ENCODE data around the gene GADL1.
A peak's percentile ranks its signal among the peaks of the same experiment; 100 is the strongest.

GADL1 gene

GRCh38 chr3:30793740-30794139 lies 100.7 kb downstream of the GADL1 start:
- in situ Hi-C loops (cut with HindIII; ENCODE audit: low sequenced_read_pairs), result no loop called here
- TF ChIP-seq, protein P1, sequence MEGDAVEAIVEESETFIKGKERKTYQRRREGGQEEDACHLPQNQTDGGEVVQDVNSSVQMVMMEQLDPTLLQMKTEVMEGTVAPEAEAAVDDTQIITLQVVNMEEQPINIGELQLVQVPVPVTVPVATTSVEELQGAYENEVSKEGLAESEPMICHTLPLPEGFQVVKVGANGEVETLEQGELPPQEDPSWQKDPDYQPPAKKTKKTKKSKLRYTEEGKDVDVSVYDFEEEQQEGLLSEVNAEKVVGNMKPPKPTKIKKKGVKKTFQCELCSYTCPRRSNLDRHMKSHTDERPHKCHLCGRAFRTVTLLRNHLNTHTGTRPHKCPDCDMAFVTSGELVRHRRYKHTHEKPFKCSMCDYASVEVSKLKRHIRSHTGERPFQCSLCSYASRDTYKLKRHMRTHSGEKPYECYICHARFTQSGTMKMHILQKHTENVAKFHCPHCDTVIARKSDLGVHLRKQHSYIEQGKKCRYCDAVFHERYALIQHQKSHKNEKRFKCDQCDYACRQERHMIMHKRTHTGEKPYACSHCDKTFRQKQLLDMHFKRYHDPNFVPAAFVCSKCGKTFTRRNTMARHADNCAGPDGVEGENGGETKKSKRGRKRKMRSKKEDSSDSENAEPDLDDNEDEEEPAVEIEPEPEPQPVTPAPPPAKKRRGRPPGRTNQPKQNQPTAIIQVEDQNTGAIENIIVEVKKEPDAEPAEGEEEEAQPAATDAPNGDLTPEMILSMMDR (IDR thresholded peaks at IDR 0.05; ENCODE audit: low read depth, low read length), result no peak
- H3K4me3 ChIP-seq (ENCODE audit: low read depth, low read length), result no peak overlapping the region
- no peak for DNase-seq (ENCODE audit: low read depth, low spot score)

DNA sequence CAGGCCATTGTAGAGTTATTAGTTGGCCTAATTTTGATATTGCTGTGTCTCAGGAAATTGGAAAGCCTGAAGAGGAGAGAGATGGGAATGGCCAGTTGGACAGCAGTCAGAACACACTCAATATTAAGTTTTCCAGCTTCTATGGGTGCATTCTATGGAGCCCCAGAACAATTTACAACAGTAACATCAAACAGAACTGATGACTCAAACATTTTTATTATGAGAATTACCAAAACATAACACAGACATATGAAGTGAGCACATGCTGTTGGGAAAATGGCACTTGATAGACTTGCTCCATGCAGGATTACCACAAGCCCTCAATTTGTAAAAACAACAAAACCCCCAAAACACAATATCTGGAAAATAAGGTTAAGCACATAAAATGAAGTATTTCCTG lies 104.3 kb downstream of the GADL1 start:
- no peak overlapping the region for H3K4me3 ChIP-seq (ENCODE audit: low read depth, low read length)
- in situ Hi-C loops (cut with HindIII; ENCODE audit: low sequenced_read_pairs), result no loop called here
- DNase-seq (ENCODE audit: low read depth, low spot score), result no peak
- TF ChIP-seq, protein P1 (IDR thresholded peaks at IDR 0.05; ENCODE audit: low read depth, low read length), result no peak

DNA sequence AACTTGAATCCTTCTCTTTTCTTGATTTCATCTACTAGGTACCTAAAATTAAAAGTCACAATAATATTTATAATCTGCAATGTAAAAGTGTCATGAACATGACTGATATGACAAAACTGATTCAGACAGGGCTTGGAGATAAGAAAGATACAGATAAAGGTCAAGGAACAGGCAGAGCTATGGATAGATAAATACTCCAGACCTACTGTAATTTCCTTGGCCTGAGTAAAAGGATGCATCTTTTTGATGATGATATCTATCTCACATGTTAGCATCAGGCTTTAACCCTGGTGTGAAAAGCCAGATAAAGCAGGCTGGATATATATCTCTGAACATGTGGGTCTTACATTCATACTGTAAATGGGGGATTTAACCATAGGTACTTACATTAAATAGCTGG lies 108.1 kb downstream of the GADL1 start:
- TF ChIP-seq, protein P1 (IDR thresholded peaks at IDR 0.05; ENCODE audit: low read depth, low read length), result no peak
- in situ Hi-C loops (cut with HindIII; ENCODE audit: low sequenced_read_pairs), result no loop called here
- no peak overlapping the region for H3K4me3 ChIP-seq (ENCODE audit: low read depth, low read length)
- DNase-seq (ENCODE audit: low read depth, low spot score), result no peak

- DNase-seq (ENCODE audit: low read depth, low spot score), result no peak
- TF ChIP-seq, protein P1 (IDR thresholded peaks at IDR 0.05; ENCODE audit: low read depth, low read length), result peak; percentile 34
- no peak overlapping the region for H3K4me3 ChIP-seq (ENCODE audit: low read depth, low read length)
- in situ Hi-C loops (cut with HindIII; ENCODE audit: low sequenced_read_pairs), result no loop called here
Observed at GRCh38 chr3:30779686-30780287, 114.7 kb downstream of the GADL1 start.

- TF ChIP-seq, protein P1 (IDR thresholded peaks at IDR 0.05; ENCODE audit: low read depth, low read length), result no peak
- no peak for DNase-seq (ENCODE audit: low read depth, low spot score)
Observed at GRCh38 chr3:30778933-30779332, 115.5 kb downstream of the GADL1 start.

DNA sequence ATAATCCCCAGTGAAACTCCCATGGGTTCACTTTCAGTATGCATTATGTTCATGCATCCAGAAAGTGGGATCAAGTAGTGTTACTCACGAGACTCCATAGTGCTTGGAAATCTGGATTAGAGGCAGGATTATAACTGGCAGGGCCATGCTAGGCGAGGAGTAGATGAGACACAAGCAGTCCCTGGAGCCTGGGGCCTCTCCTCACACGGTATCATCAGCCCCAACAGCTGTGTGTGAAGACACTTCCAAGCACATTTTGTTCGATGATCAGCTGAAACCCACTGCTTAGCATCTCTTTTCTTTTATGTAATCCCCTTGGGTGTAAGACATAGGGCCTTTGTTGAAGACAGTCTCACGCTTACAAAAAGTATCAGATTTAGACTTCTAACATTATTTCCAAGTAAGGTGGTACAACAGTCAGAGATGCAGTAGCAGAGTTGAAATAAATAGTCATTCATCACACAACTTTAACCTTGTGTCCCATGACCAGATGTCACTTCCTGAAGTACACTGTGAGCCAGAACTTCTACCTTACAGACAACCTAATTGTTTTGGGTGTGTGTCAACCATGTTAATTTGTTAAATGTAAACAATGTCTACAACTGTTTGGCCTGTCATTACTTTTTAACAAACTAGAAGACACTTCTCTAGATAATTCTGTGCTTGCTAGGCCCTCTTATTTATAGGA lies 116.9 kb downstream of the GADL1 start:
- no peak overlapping the region for H3K4me3 ChIP-seq (ENCODE audit: low read depth, low read length)
- in situ Hi-C loops (cut with HindIII; ENCODE audit: low sequenced_read_pairs), result no loop called here
- TF ChIP-seq, protein P1 (IDR thresholded peaks at IDR 0.05; ENCODE audit: low read depth, low read length), result no peak
- DNase-seq (ENCODE audit: low read depth, low spot score), result no peak

More at GRCh38 chr3:30778933-30779332, 115.5 kb downstream of the GADL1 start:
- H3K4me3 ChIP-seq (ENCODE audit: low read depth, low read length), result no peak overlapping the region
- in situ Hi-C loops (cut with HindIII; ENCODE audit: low sequenced_read_pairs), result no loop called here
